MCF 10A (cell line): Measurements from ENCODE around the gene CIAO1. TPM values are rescaled to one million over a fixed set of nuclear protein-coding genes. Genes with fewer than 3 reads are reported as not detected.

Source experiments
- BruUV-seq: library from RNA; stranded (reverse); fragments of 400-500 nt; replicated peaks from 2 replicates; lab custom pipeline; 2021; lab: Mats Ljungman, UMichigan
- CTCF ChIA-PET: fragments of 300-600 bp; sonication (Branson Sonifier 250); formaldehyde crosslinking; extraction: SDS; loops from one replicate; lab custom pipeline; 2021; ENCODE audit warnings: antibody characterized with exemption, inconsistent platforms; lab: Yijun Ruan, JAX
- POLR2A ChIA-PET: fragments of 300-600, 350-650 bp; sonication (Branson Sonifier 250); formaldehyde crosslinking; extraction: SDS; loops from one replicate; lab custom pipeline; 2020; ENCODE audit warnings: antibody characterized with exemption, inconsistent platforms; lab: Yijun Ruan, JAX
- DNase-seq: peaks from one replicate; pipeline ENCODE4 v3.0.0-alpha.2; 2018; ENCODE audit not compliant: unreplicated experiment
- H3K27ac Mint-ChIP-seq: one replicate; pipeline ENCODE4 v1.8.0; 2022; ENCODE audit warnings: mild to moderate bottlenecking, low read depth, mixed read lengths; ENCODE audit not compliant: unreplicated experiment
- H3K27me3 Mint-ChIP-seq: one replicate; pipeline ENCODE4 v1.8.0; 2022; ENCODE audit warnings: mixed read lengths; ENCODE audit not compliant: insufficient read depth, unreplicated experiment
- H3K36me3 Mint-ChIP-seq: one replicate; pipeline ENCODE4 v1.8.0; 2022; ENCODE audit warnings: mild to moderate bottlenecking, moderate library complexity, mixed read lengths; ENCODE audit not compliant: insufficient read depth, unreplicated experiment
- H3K4me1 Mint-ChIP-seq: one replicate; pipeline ENCODE4 v1.8.0; 2022; ENCODE audit warnings: mixed read lengths; ENCODE audit not compliant: insufficient read depth, unreplicated experiment
- H3K4me3 Mint-ChIP-seq: one replicate; pipeline ENCODE4 v1.8.0; 2022; ENCODE audit warnings: mild to moderate bottlenecking, moderate library complexity, mixed read lengths; ENCODE audit not compliant: unreplicated experiment
- H3K9me3 Mint-ChIP-seq: one replicate; pipeline ENCODE4 v1.8.0; 2022; ENCODE audit warnings: mixed read lengths; ENCODE audit not compliant: unreplicated experiment
- CTCF ChIP-seq: fragments of 200-600 bp; IDR thresholded peaks from one replicate; pipeline ENCODE4 v1.8.0; 2022; ENCODE audit warnings: antibody characterized with exemption, mild to moderate bottlenecking; ENCODE audit not compliant: unreplicated experiment
- intact Hi-C: fragments of 100-400 bp; cut with micrococcal nuclease; formaldehyde crosslinking; loops from 2 replicates; pipeline ENCODE4 v1.14.1; 2022
- total RNA-seq: library from RNA; stranded (reverse); gene quantifications from 2 replicates; pipeline ENCODE4 v1.2.3, GENCODE V29; 2022

The CIAO1 gene
- total RNA-seq, 1 experiment from 2014 or later = 62.3 TPM

GRCh38 chr2:96240341-96241038, 25.5 kb upstream of the CIAO1 start:
- CTCF ChIA-PET = interaction anchor here (1.3 to 1.9 kb wide), 4 partner anchors 19 to 248 kb away, joined by 4 to 10 read pairs (median 4); partner anchors contain the start of gene STARD7
- H3K4me3 Mint-ChIP-seq = no peak overlapping the region
- peaks cover 5% of the 10 kb centered on the region for H3K4me1 Mint-ChIP-seq
- POLR2A ChIA-PET = interaction anchor here (0.6 to 3.6 kb wide), 6 partner anchors 9 to 499 kb away, joined by 3 to 28 read pairs (median 4); partner anchors contain the start of gene STARD7
- intact Hi-C loops = no loop called here
- H3K27me3 Mint-ChIP-seq = no peaks in the 10 kb centered on the region
- BruUV-seq = no TSS peak
- no peak for DNase-seq
- H3K27ac Mint-ChIP-seq = no peak overlapping the region
- TF ChIP-seq CTCF = no peak
- H3K36me3 Mint-ChIP-seq = peaks cover 18% of the 10 kb centered on the region
- no peaks in the 10 kb centered on the region for H3K9me3 Mint-ChIP-seq

DNA sequence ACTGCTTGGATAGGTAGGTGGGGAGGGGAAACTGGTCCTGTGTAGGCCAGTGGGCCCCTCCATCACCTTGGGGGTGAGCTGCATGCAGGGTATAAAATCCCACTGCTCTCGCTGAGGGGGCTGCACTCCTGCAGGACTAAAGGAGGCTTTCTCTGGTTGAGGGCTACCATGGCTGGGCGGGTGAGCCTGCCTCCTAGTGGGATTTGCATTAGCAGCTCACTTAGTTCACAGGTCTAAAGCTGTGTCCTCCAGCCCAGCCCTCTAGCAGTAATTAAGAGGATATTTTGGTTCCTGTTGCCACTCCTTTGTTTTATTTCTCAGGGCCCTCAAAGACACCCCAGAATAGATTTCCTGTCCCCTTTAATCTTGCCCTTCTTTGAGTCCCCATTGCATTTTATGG, 24.8 kb upstream of the CIAO1 start:
- H3K36me3 Mint-ChIP-seq = peaks cover 18% of the 10 kb centered on the region

DNA sequence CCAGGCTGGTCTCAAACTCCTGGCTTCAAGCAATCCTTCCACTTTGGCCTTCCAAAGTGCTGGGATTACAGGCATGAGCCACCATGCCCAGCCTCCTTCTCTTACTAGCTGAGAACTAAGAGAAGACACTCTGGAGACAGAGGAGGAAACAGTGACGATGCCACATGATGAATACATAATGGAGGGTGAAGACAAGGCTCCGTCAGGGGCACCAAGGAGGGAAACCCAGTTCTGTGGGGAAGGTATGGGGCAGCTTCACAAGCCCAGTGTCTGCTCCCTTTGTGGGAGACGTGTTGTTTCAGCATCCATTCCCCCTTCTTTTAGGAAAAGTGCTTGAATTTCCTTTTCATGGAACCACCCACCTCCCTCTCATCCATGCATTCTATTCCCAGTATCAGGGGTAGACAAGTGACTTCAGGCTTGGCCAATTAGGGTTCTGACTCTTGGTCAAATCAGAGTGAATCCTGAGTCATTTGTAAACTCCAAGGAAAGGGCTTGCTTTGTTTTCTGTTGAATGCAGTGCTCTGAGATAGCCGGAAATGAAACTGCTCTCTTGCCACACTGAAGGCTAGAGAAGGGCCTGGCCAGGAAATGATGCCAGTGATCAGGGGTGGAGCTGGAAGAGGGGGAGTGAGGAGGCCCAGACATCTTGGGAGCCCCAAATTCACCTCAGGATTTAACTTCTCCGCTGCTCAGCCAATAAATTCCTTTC, 24.0 kb upstream of the CIAO1 start:
- Mint-ChIP-seq H3K4me3 (no peak overlapping the region), H3K27ac (peak overlapping the region; percentile 35), H3K27me3 (no peaks in the 10 kb centered on the region), H3K36me3 (peaks cover 18% of the 10 kb centered on the region), H3K9me3 (no peaks in the 10 kb centered on the region), H3K4me1 (peaks cover 9% of the 10 kb centered on the region)
- ChIA-PET CTCF (interaction anchor here (0.6 to 1.2 kb wide), 3 partner anchors 28 to 250 kb away, joined by 3 to 5 read pairs (median 4); no protein-coding TSS in a partner anchor), POLR2A (interaction anchor here (0.6 to 3.6 kb wide), 7 partner anchors 14 to 139 kb away, joined by 3 to 28 read pairs (median 5); partner anchors contain the start of gene STARD7)
- no TSS peak for BruUV-seq
- TF ChIP-seq CTCF = no peak
- intact Hi-C loops = no loop called here
- DNase-seq = peak; percentile 83

More for the DNA sequence above, 24.8 kb upstream of the CIAO1 start:
- BruUV-seq = no TSS peak
- DNase-seq = no peak
- intact Hi-C loops = no loop called here
- TF ChIP-seq CTCF = no peak
- Mint-ChIP-seq H3K27ac (no peak overlapping the region), H3K4me1 (peaks cover 5% of the 10 kb centered on the region), H3K9me3 (no peaks in the 10 kb centered on the region), H3K4me3 (no peak overlapping the region), H3K27me3 (no peaks in the 10 kb centered on the region)
- POLR2A ChIA-PET = interaction anchor here (0.8 to 3.6 kb wide), 6 partner anchors 9 to 67 kb away, joined by 3 to 28 read pairs (median 4); partner anchors contain the start of gene STARD7
- CTCF ChIA-PET = interaction anchor here (0.7 kb wide), 1 partner anchor 249 kb away, joined by 5 read pairs; no protein-coding TSS in a partner anchor

DNA sequence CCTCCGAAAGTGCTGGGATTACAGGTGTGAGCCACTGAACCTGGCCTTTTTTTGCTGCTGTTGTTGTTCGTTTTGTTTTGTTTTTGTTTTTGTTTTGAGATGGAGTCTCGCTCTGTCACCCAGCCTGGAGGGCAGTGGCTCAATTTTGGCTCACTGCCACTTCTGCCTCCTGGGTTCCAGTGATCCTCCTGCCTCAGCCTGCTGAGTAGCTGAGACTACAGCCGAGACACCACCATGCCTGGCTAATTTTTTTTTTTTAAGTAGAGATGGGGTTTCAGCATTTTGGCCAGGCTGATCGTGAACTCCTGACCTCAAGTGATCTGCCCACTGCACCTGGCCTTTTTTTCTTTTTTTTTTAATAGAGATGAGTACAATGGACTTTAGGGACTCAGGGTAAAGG, 22.2 kb upstream of the CIAO1 start:
- CTCF ChIA-PET = interaction anchor here (0.6 to 0.7 kb wide), 2 partner anchors 17 to 102 kb away, joined by 3 read pairs; no protein-coding TSS in a partner anchor
- peaks cover 13% of the 10 kb centered on the region for H3K36me3 Mint-ChIP-seq
- TF ChIP-seq CTCF = no peak
- DNase-seq = no peak
- POLR2A ChIA-PET = interaction anchor here (1.6 kb wide), 1 partner anchor 35 kb away, joined by 7 read pairs; the partner anchor contains the start of gene STARD7
- H3K4me1 Mint-ChIP-seq = peaks cover 11% of the 10 kb centered on the region
- H3K27me3 Mint-ChIP-seq = no peaks in the 10 kb centered on the region
- no peaks in the 10 kb centered on the region for H3K9me3 Mint-ChIP-seq
- H3K27ac Mint-ChIP-seq = no peak overlapping the region
- no TSS peak for BruUV-seq
- intact Hi-C loops = no loop called here
- no peak overlapping the region for H3K4me3 Mint-ChIP-seq
